Left cardiac atrium (tissue), 4 donors: ENCODE data around the gene ZNF132. TPM values are rescaled to one million over a fixed set of nuclear protein-coding genes. Genes with fewer than 3 reads are reported as not detected.
"Not testable (repeated sequence)": the region's sequence is repeated elsewhere in the genome, so short reads cannot be mapped to it uniquely, and the experiment has no call there.

Experiments used
- ATAC-seq, 2 donors: fragments of 200-7000 bp; cut with Tn5 transposase; one replicate each; pipeline ENCODE4 v1.9.1; 2020; ENCODE audit warnings: mild to moderate bottlenecking in 2 of 2, moderate library complexity in 2 of 2
- DNase-seq: peaks from one replicate; pipeline ENCODE4 v3.0.0-alpha.2; 2020
- intact Hi-C, 2 donors: fragments of 100-400 bp; cut with DNase I; formaldehyde crosslinking; loops; one replicate each; pipeline versions ENCODE4 v1.14.1 to v1.15.1; 2022 to 2023
- total RNA-seq, 2 donors: library from RNA; stranded (reverse); fragmentation: NEBNext Ultra II Directional; extraction: Animal tissue kit (Norgen Biotek cat#: 25700); gene quantifications; one replicate each; pipeline ENCODE4 v1.2.1, GENCODE V29; 2021
- donor health status: DM: no; HTN: yes; CAD: no.
- donor health status: DM: no; HTN: yes; CAD: no; lungs with severe emphysema.
- donor health status: DM: yes; HTN: yes; CAD: no.
- donor health status: Dilated cardiomyopathy.

The ZNF132 gene
- total RNA-seq, 2 donors from 2014 or later = 4.7 to 7.3 TPM

DNA sequence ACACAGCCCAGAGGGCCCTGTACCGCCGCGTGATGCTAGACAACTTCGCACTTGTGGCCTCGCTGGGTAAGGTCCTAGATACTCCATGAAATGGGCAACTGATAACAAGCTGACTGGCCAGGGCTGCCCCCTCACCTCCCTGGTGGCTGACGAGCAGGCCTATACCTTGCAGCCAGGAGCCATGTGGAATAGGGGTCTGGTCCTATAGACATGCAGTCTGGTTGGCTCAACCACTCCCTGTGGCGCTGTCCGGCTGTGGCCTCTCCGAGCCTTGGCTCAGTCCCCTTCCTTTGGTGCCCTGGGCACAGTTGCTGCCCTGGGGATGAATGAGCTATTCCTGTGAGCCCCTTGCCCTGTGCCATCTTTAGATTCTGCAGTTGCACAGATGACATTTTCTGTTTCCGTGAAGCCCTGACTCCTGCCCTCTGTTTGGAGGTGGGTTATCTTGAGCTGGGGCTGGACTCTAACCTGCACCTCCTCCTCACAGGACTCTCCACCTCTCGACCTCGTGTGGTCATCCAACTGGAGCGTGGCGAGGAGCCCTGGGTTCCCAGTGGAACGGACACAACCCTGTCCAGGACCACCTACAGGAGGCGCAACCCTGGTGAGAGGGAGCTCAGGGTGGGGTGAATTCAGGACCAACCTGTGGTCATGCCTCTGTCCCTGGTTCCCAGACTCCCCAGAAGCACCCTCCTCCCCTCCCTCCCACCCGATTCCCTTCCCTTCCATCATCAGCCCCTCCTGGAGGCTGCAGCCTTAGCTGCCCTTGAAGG, 29.5 kb upstream of the ZNF132 start:
- DNase-seq = no peak
- no peak for ATAC-seq
- intact Hi-C loops = no loop called here

- no peak for DNase-seq
- no peak for ATAC-seq
- intact Hi-C loops = no loop called here
These were observed 28.4 kb upstream of the ZNF132 start for GRCh38 chr19:58468216-58468839.

GRCh38 chr19:58466760-58467589, 27.0 kb upstream of the ZNF132 start, which contains the start of gene ZNF324:
Gene ZNF324, plus strand, starts transcription at chr19:58467080. Its CDS starts 2,106 bp downstream, at chr19:58469186.
- intact Hi-C loops = no loop called here
- peak; percentile 99 for ATAC-seq

GRCh38 chr19:58466089-58466759, 26.3 kb upstream of the ZNF132 start:
- intact Hi-C loops = no loop called here
- peak in 1 of 2 donors; percentile 17 for ATAC-seq
- DNase-seq = no peak

More at GRCh38 chr19:58466760-58467589, 27.0 kb upstream of the ZNF132 start, which contains the start of gene ZNF324:
- DNase-seq = peak; percentile 99

GRCh38 chr19:58460039-58460438, 20.1 kb upstream of the ZNF132 start:
- no peak for DNase-seq
- intact Hi-C loops = no loop called here
- ATAC-seq = no peak

DNA sequence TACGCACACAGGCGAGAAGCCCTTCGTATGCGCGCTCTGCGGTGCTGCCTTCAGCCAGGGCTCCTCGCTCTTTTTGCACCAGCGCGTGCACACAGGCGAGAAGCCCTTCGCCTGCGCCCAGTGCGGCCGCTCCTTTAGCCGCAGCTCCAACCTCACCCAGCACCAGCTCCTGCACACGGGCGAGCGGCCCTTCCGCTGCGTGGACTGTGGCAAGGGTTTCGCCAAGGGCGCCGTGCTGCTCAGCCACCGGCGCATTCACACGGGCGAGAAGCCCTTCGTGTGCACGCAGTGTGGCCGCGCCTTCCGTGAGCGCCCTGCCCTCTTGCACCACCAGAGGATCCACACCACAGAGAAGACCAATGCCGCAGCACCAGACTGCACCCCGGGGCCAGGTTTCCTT, 16.2 kb upstream of the ZNF132 start:
- ATAC-seq (no peak), DNase-seq (no peak)
- intact Hi-C loops = no loop called here

DNA sequence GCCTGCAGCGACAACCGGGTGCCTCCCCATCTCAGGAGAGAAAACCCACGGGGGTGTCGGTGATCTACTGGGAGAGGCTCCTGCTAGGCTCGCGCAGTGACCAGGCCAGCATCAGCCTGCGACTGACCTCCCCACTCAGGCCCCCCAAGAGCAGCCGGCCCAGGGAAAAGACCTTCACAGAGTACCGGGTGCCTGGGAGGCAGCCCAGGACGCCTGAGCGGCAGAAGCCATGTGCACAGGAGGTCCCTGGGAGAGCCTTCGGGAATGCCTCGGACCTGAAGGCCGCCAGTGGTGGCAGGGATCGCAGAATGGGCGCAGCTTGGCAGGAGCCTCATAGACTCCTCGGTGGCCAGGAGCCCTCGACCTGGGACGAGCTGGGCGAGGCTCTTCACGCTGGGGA, 15.4 kb upstream of the ZNF132 start:
- intact Hi-C loops = no loop called here
- ATAC-seq = no peak
- DNase-seq = no peak

GRCh38 chr19:58453743-58454142, 13.8 kb upstream of the ZNF132 start:
- no peak for ATAC-seq
- intact Hi-C loops = no loop called here
- DNase-seq = no peak

DNA sequence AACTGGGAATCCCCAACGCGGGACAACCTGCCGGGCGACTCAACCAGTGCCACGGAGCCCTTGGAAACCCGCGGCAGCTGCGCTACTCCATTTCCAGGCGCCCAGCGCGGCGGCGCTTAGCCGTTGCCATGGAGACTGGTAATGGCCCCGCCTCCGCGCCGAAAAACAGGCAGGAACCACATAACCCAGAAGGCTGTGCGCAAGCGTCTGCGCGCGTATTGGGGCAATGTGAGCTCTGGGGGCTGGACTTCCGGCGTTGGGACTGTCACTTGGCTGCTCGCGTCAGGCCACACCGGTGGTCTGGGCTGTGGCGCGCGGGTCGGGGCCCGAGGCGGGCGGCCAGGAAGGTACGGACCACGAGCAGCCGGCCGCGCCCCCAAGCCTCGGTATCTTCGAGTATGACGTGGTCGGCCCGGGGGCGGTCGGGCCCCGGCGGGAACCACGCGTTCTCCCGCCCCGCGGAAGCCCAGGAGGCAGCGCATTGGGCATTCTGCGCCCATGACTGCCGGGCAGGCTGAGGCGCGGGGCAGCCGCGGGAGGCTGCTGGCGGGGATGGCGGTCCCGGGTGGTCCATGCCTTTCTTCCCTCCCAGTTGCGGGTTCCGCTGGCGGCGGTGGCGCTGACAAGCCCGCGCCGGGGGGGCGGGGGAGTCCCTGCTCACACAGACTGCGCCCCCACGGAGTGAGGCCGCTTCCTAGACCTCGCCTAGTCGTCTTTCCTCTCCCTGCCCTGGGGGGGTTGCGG, 11.6 kb upstream of the ZNF132 start, which contains the start of gene ZNF324B:
ZNF324B (plus strand) TSS at position 265 of the 744 bp plus-strand sequence. CDS start 2,080 bp downstream, outside the sequence.
- intact Hi-C loops = no loop called here
- DNase-seq (peak; percentile 98), ATAC-seq (peak; percentile 99)

GRCh38 chr19:58450856-58451357, 11.0 kb upstream of the ZNF132 start:
- DNase-seq (no peak), ATAC-seq (peak in 1 of 2 donors; percentile 7)
- intact Hi-C loops = no loop called here

- intact Hi-C loops, ATAC-seq, DNase-seq: not testable (repeated sequence)
These were observed 10.0 kb upstream of the ZNF132 start for GRCh38 chr19:58449980-58450379.

- DNase-seq, ATAC-seq, intact Hi-C loops: not testable (repeated sequence)
These were observed 8.9 kb upstream of the ZNF132 start for GRCh38 chr19:58448860-58449259.

- DNase-seq, ATAC-seq, intact Hi-C loops: not testable (repeated sequence)
These were observed 3.0 kb upstream of the ZNF132 start for GRCh38 chr19:58442986-58443385.

DNA sequence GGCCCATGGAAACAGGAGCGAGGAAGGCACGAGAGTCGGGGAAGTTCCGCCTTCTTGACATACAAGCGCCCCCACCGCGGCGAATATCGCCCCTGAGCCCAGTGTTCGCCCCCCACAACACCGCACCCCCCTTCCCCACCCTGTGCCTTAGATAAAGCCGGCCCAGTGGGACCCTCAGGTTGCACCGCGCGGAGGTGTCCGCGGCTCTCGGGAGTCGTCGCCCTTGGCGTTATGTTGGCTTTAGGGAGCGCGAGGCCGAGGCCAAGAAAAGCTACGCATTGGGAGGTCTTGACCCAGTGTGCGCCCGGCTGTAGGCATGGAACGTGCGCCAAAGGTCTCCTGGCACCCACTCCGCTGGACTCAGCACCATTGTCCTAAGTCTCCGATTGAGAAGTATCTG, 603 bp upstream of the ZNF132 start:
- DNase-seq = no peak
- intact Hi-C loops = no loop called here
- ATAC-seq = peak; percentile 1 to 6

- ATAC-seq (no peak), DNase-seq (no peak)
- intact Hi-C loops = no loop called here
These were observed 5.7 kb downstream of the ZNF132 start for GRCh38 chr19:58434217-58434616.

- DNase-seq = no peak
- ATAC-seq = no peak
- intact Hi-C loops = no loop called here
These were observed 10.2 kb downstream of the ZNF132 start for GRCh38 chr19:58429745-58430144.

GRCh38 chr19:58428617-58429016, 11.3 kb downstream of the ZNF132 start:
- no peak for DNase-seq
- intact Hi-C loops = no loop called here
- no peak for ATAC-seq

DNA sequence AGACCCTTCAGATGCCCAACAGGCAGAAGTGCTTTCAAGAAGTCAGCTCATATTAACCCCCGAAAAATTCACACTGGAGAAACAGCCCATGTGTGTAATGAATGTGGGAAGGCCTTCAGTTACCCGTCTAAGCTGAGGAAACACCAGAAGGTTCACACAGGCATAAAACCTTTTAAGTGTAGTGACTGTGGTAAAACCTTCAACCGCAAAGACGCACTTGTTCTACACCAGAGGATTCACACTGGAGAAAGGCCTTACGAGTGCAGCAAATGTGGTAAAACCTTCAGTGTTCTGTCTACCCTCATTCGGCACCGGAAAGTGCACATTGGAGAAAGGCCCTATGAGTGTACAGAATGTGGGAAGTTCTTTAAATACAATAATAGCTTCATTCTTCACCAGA, 22.9 kb downstream of the ZNF132 start:
- intact Hi-C loops = no loop called here
- ATAC-seq (no peak), DNase-seq (no peak)
